ENCODE measurements around the gene VMP1. TPM values are rescaled to one million over a fixed set of nuclear protein-coding genes. Genes with fewer than 3 reads are reported as not detected.

Gene VMP1
- polyA plus RNA-seq, 2 donors, result 90.8 to 98.0 TPM

- no peak overlapping the region for H3K4me3 ChIP-seq (ENCODE audit: low read depth in 1 of 2, low read length in 2 of 2)
- no peaks in the 10 kb centered on the region for H3K4me1 ChIP-seq (ENCODE audit: control insufficient read depth in 2 of 2, insufficient read depth in 2 of 2, low read length in 1 of 2)
- no peaks in the 10 kb centered on the region for H3K9me3 ChIP-seq (ENCODE audit: control insufficient read depth in 2 of 2, insufficient read depth in 1 of 2, low read depth in 1 of 2, low read length in 1 of 2)
- no peaks in the 10 kb centered on the region for H3K27me3 ChIP-seq (ENCODE audit: control insufficient read depth in 1 of 2, insufficient read depth in 2 of 2, low read length in 2 of 2)
- peaks cover 10 to 13% of the 10 kb centered on the region in 2 donors for H3K36me3 ChIP-seq (ENCODE audit: control insufficient read depth in 2 of 2, insufficient read depth in 2 of 2, low read length in 1 of 2)
- no peak overlapping the region for H3K27ac ChIP-seq (ENCODE audit: low read depth in 2 of 2, low read length in 1 of 2)
These were observed 24.2 kb upstream of the VMP1 start for GRCh38 chr17:59683283-59683682.

- Histone ChIP-seq H3K27ac (ENCODE audit: low read depth in 2 of 2, low read length in 1 of 2) (no peak overlapping the region), H3K9me3 (ENCODE audit: control insufficient read depth in 2 of 2, insufficient read depth in 1 of 2, low read depth in 1 of 2, low read length in 1 of 2) (no peaks in the 10 kb centered on the region), H3K36me3 (ENCODE audit: control insufficient read depth in 2 of 2, insufficient read depth in 2 of 2, low read length in 1 of 2) (peaks cover 11 to 12% of the 10 kb centered on the region in 2 donors), H3K4me1 (ENCODE audit: control insufficient read depth in 2 of 2, insufficient read depth in 2 of 2, low read length in 1 of 2) (no peaks in the 10 kb centered on the region), H3K4me3 (ENCODE audit: low read depth in 1 of 2, low read length in 2 of 2) (no peak overlapping the region), H3K27me3 (ENCODE audit: control insufficient read depth in 1 of 2, insufficient read depth in 2 of 2, low read length in 2 of 2) (no peaks in the 10 kb centered on the region)
- WGBS, 2 donors, result 80 to 89% methylated on average over 6 of the region's 6 CpGs
These were observed 22.5 kb upstream of the VMP1 start for GRCh38 chr17:59684967-59685366.

DNA sequence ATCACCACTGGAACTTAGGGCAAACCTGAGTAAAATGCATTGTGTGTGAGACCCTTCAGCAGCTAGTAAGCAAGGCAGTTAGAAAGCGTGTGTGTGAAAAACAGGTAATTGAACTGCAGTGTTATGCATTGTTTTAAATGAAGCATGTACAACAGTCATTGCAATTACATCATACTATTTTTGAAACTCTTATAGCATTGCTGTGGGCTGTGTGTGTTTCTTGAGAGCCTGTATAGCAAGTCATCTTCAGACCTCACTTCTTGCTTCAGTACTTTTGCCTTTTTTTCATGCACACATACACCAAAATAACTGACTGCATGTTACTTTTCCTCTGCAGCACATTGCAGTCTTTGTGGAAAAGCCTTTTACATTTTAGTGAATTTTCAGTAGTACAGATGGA, 19.4 kb upstream of the VMP1 start:
- no peak overlapping the region for H3K27ac ChIP-seq (ENCODE audit: low read depth in 2 of 2, low read length in 1 of 2)
- peaks cover 6 to 8% of the 10 kb centered on the region in 2 donors for H3K36me3 ChIP-seq (ENCODE audit: control insufficient read depth in 2 of 2, insufficient read depth in 2 of 2, low read length in 1 of 2)
- H3K4me3 ChIP-seq (ENCODE audit: low read depth in 1 of 2, low read length in 2 of 2), result no peak overlapping the region
- 88 to 96% methylated on average over 1 of the region's 1 CpG for WGBS, 2 donors
- H3K9me3 ChIP-seq (ENCODE audit: control insufficient read depth in 2 of 2, insufficient read depth in 1 of 2, low read depth in 1 of 2, low read length in 1 of 2), result no peaks in the 10 kb centered on the region
- no peaks in the 10 kb centered on the region for H3K4me1 ChIP-seq (ENCODE audit: control insufficient read depth in 2 of 2, insufficient read depth in 2 of 2, low read length in 1 of 2)
- no peaks in the 10 kb centered on the region for H3K27me3 ChIP-seq (ENCODE audit: control insufficient read depth in 1 of 2, insufficient read depth in 2 of 2, low read length in 2 of 2)

GRCh38 chr17:59688496-59688895, 19.0 kb upstream of the VMP1 start:
- H3K9me3 ChIP-seq (ENCODE audit: control insufficient read depth in 2 of 2, insufficient read depth in 1 of 2, low read depth in 1 of 2, low read length in 1 of 2), result no peaks in the 10 kb centered on the region
- WGBS, 2 donors, result 76 to 86% methylated on average over 2 of the region's 2 CpGs
- H3K4me3 ChIP-seq (ENCODE audit: low read depth in 1 of 2, low read length in 2 of 2), result no peak overlapping the region
- no peaks in the 10 kb centered on the region for H3K27me3 ChIP-seq (ENCODE audit: control insufficient read depth in 1 of 2, insufficient read depth in 2 of 2, low read length in 2 of 2)
- no peaks in the 10 kb centered on the region for H3K4me1 ChIP-seq (ENCODE audit: control insufficient read depth in 2 of 2, insufficient read depth in 2 of 2, low read length in 1 of 2)
- no peak overlapping the region for H3K27ac ChIP-seq (ENCODE audit: low read depth in 2 of 2, low read length in 1 of 2)
- peaks cover 6 to 10% of the 10 kb centered on the region in 2 donors for H3K36me3 ChIP-seq (ENCODE audit: control insufficient read depth in 2 of 2, insufficient read depth in 2 of 2, low read length in 1 of 2)

- WGBS, 2 donors, result 86 to 88% methylated on average over 7 of the region's 7 CpGs
- no peak overlapping the region for H3K4me3 ChIP-seq (ENCODE audit: low read depth in 1 of 2, low read length in 2 of 2)
- no peaks in the 10 kb centered on the region for H3K27me3 ChIP-seq (ENCODE audit: control insufficient read depth in 1 of 2, insufficient read depth in 2 of 2, low read length in 2 of 2)
- no peak overlapping the region for H3K27ac ChIP-seq (ENCODE audit: low read depth in 2 of 2, low read length in 1 of 2)
- no peaks in the 10 kb centered on the region for H3K9me3 ChIP-seq (ENCODE audit: control insufficient read depth in 2 of 2, insufficient read depth in 1 of 2, low read depth in 1 of 2, low read length in 1 of 2)
- H3K36me3 ChIP-seq (ENCODE audit: control insufficient read depth in 2 of 2, insufficient read depth in 2 of 2, low read length in 1 of 2), result peaks cover 11 to 23% of the 10 kb centered on the region in 2 donors
- H3K4me1 ChIP-seq (ENCODE audit: control insufficient read depth in 2 of 2, insufficient read depth in 2 of 2, low read length in 1 of 2), result no peaks in the 10 kb centered on the region
These were observed 13.9 kb upstream of the VMP1 start for GRCh38 chr17:59693582-59693981.

DNA sequence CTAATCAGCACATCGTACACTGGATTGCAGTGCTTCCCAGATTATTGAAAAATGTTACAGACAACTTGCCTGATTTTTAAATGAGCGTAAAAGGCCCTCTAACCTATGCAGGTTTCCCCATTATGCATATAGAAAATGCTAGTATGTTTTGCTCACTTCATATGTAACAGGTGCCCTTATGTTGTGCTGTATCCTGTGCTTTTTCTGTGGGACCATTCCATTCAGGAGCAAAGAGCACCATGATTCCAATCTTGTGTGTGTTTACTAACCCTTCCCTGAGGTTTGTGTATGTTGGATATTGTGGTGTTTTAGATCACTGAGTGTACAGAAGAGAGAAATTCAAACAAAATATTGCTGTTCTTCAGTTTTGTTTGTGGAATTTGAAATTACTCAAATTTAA, 13.1 kb upstream of the VMP1 start:
- Histone ChIP-seq H3K9me3 (ENCODE audit: control insufficient read depth in 2 of 2, insufficient read depth in 1 of 2, low read depth in 1 of 2, low read length in 1 of 2) (no peaks in the 10 kb centered on the region), H3K36me3 (ENCODE audit: control insufficient read depth in 2 of 2, insufficient read depth in 2 of 2, low read length in 1 of 2) (peaks cover 11 to 25% of the 10 kb centered on the region in 2 donors)
- WGBS, 2 donors, result 84 to 89% methylated on average over 2 of the region's 2 CpGs

GRCh38 chr17:59695945-59696681, 11.3 kb upstream of the VMP1 start:
- no peaks in the 10 kb centered on the region for H3K9me3 ChIP-seq (ENCODE audit: control insufficient read depth in 2 of 2, insufficient read depth in 1 of 2, low read depth in 1 of 2, low read length in 1 of 2)
- H3K27ac ChIP-seq (ENCODE audit: low read depth in 2 of 2, low read length in 1 of 2), result no peak overlapping the region
- 64% methylated on average over 3 of the region's 3 CpGs for WGBS, 2 donors
- no peaks in the 10 kb centered on the region for H3K27me3 ChIP-seq (ENCODE audit: control insufficient read depth in 1 of 2, insufficient read depth in 2 of 2, low read length in 2 of 2)
- H3K36me3 ChIP-seq (ENCODE audit: control insufficient read depth in 2 of 2, insufficient read depth in 2 of 2, low read length in 1 of 2), result peaks cover 5 to 29% of the 10 kb centered on the region in 2 donors
- no peaks in the 10 kb centered on the region for H3K4me1 ChIP-seq (ENCODE audit: control insufficient read depth in 2 of 2, insufficient read depth in 2 of 2, low read length in 1 of 2)
- no peak overlapping the region for H3K4me3 ChIP-seq (ENCODE audit: low read depth in 1 of 2, low read length in 2 of 2)

More for the DNA sequence above, 13.1 kb upstream of the VMP1 start:
- Histone ChIP-seq H3K27me3 (ENCODE audit: control insufficient read depth in 1 of 2, insufficient read depth in 2 of 2, low read length in 2 of 2) (no peaks in the 10 kb centered on the region), H3K4me3 (ENCODE audit: low read depth in 1 of 2, low read length in 2 of 2) (no peak overlapping the region), H3K27ac (ENCODE audit: low read depth in 2 of 2, low read length in 1 of 2) (no peak overlapping the region), H3K4me1 (ENCODE audit: control insufficient read depth in 2 of 2, insufficient read depth in 2 of 2, low read length in 1 of 2) (no peaks in the 10 kb centered on the region)

- H3K36me3 ChIP-seq (ENCODE audit: control insufficient read depth in 2 of 2, insufficient read depth in 2 of 2, low read length in 1 of 2), result peaks cover 5 to 29% of the 10 kb centered on the region in 2 donors
- WGBS, 2 donors, result 77 to 87% methylated on average over 2 of the region's 2 CpGs
- no peak overlapping the region for H3K27ac ChIP-seq (ENCODE audit: low read depth in 2 of 2, low read length in 1 of 2)
- no peaks in the 10 kb centered on the region for H3K9me3 ChIP-seq (ENCODE audit: control insufficient read depth in 2 of 2, insufficient read depth in 1 of 2, low read depth in 1 of 2, low read length in 1 of 2)
- no peak overlapping the region for H3K4me3 ChIP-seq (ENCODE audit: low read depth in 1 of 2, low read length in 2 of 2)
- H3K27me3 ChIP-seq (ENCODE audit: control insufficient read depth in 1 of 2, insufficient read depth in 2 of 2, low read length in 2 of 2), result no peaks in the 10 kb centered on the region
- no peaks in the 10 kb centered on the region for H3K4me1 ChIP-seq (ENCODE audit: control insufficient read depth in 2 of 2, insufficient read depth in 2 of 2, low read length in 1 of 2)
These were observed 10.7 kb upstream of the VMP1 start for GRCh38 chr17:59696682-59697277.

GRCh38 chr17:59698143-59698542, 9.3 kb upstream of the VMP1 start:
- Histone ChIP-seq H3K27me3 (ENCODE audit: control insufficient read depth in 1 of 2, insufficient read depth in 2 of 2, low read length in 2 of 2) (no peaks in the 10 kb centered on the region), H3K4me1 (ENCODE audit: control insufficient read depth in 2 of 2, insufficient read depth in 2 of 2, low read length in 1 of 2) (no peaks in the 10 kb centered on the region), H3K27ac (ENCODE audit: low read depth in 2 of 2, low read length in 1 of 2) (no peak overlapping the region), H3K36me3 (ENCODE audit: control insufficient read depth in 2 of 2, insufficient read depth in 2 of 2, low read length in 1 of 2) (peaks cover 9 to 29% of the 10 kb centered on the region in 2 donors), H3K4me3 (ENCODE audit: low read depth in 1 of 2, low read length in 2 of 2) (no peak overlapping the region), H3K9me3 (ENCODE audit: control insufficient read depth in 2 of 2, insufficient read depth in 1 of 2, low read depth in 1 of 2, low read length in 1 of 2) (no peaks in the 10 kb centered on the region)
- 81 to 82% methylated on average over 4 of the region's 4 CpGs for WGBS, 2 donors

DNA sequence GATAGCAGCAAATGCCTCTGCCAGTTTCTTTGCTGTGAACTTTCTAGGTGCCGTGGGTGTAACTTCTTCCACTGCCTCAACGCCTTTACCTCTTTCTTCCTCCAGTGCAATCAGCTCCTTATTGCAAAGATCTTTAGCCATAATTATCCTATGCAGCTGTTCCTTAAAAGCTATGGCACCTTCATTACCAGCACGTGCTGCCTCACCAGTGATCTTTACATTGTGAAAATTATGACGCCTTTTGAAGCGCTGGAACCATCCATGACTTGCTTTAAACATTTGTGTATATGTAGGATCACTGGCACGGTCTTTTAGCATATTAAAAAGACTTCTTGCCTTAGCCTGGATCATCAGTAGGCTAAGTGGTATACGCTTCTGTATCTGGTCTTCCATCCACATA, 8.2 kb upstream of the VMP1 start:
- H3K4me3 ChIP-seq (ENCODE audit: low read depth in 1 of 2, low read length in 2 of 2), result no peak overlapping the region
- no peaks in the 10 kb centered on the region for H3K9me3 ChIP-seq (ENCODE audit: control insufficient read depth in 2 of 2, insufficient read depth in 1 of 2, low read depth in 1 of 2, low read length in 1 of 2)
- peaks cover 9 to 24% of the 10 kb centered on the region in 2 donors for H3K36me3 ChIP-seq (ENCODE audit: control insufficient read depth in 2 of 2, insufficient read depth in 2 of 2, low read length in 1 of 2)
- 94 to 96% methylated on average over 7 of the region's 7 CpGs for WGBS, 2 donors
- H3K27ac ChIP-seq (ENCODE audit: low read depth in 2 of 2, low read length in 1 of 2), result no peak overlapping the region
- no peaks in the 10 kb centered on the region for H3K27me3 ChIP-seq (ENCODE audit: control insufficient read depth in 1 of 2, insufficient read depth in 2 of 2, low read length in 2 of 2)
- H3K4me1 ChIP-seq (ENCODE audit: control insufficient read depth in 2 of 2, insufficient read depth in 2 of 2, low read length in 1 of 2), result no peaks in the 10 kb centered on the region
